ENCODE measurements around the gene NFKB1. TPM values are rescaled to one million over a fixed set of nuclear protein-coding genes. Genes with fewer than 3 reads are reported as not detected.

Gene NFKB1
- total RNA-seq, 1 experiment from 2014 or later: 35.6 TPM

- Mint-ChIP-seq H3K36me3 (ENCODE audit: insufficient read depth, unreplicated experiment) (peaks cover 11% of the 10 kb centered on the region), H3K9me3 (ENCODE audit: low read depth, unreplicated experiment) (no peaks in the 10 kb centered on the region), H3K4me1 (ENCODE audit: low read depth, unreplicated experiment) (no peaks in the 10 kb centered on the region), H3K27ac (ENCODE audit: unreplicated experiment) (no peak overlapping the region), H3K4me3 (ENCODE audit: low read depth, unreplicated experiment) (no peak overlapping the region), H3K27me3 (ENCODE audit: unreplicated experiment) (no peaks in the 10 kb centered on the region)
- CTCF ChIA-PET: no interaction called here
- no peak for DNase-seq
- BruUV-seq (replicated peaks): no TSS peak
- intact Hi-C loops (cut with micrococcal nuclease; ENCODE audit: unreplicated experiment): no loop called here
- no peak for TF ChIP-seq CTCF (IDR thresholded peaks at IDR 0.05; ENCODE audit: unreplicated experiment)
Measured at GRCh38 chr4:102598086-102598761, 97.1 kb downstream of the NFKB1 start.

- Mint-ChIP-seq H3K27ac (ENCODE audit: unreplicated experiment) (no peak overlapping the region), H3K36me3 (ENCODE audit: insufficient read depth, unreplicated experiment) (peaks cover 11% of the 10 kb centered on the region), H3K4me1 (ENCODE audit: low read depth, unreplicated experiment) (no peaks in the 10 kb centered on the region), H3K4me3 (ENCODE audit: low read depth, unreplicated experiment) (no peak overlapping the region), H3K9me3 (ENCODE audit: low read depth, unreplicated experiment) (no peaks in the 10 kb centered on the region), H3K27me3 (ENCODE audit: unreplicated experiment) (no peaks in the 10 kb centered on the region)
- DNase-seq: no peak
- no TSS peak for BruUV-seq (replicated peaks)
- CTCF ChIA-PET: no interaction called here
- TF ChIP-seq CTCF (IDR thresholded peaks at IDR 0.05; ENCODE audit: unreplicated experiment): no peak
- intact Hi-C loops (cut with micrococcal nuclease; ENCODE audit: unreplicated experiment): no loop called here
Measured at GRCh38 chr4:102598762-102599374, 97.7 kb downstream of the NFKB1 start.

GRCh38 chr4:102599455-102599854, 98.3 kb downstream of the NFKB1 start:
- Mint-ChIP-seq H3K27ac (ENCODE audit: unreplicated experiment) (no peak overlapping the region), H3K27me3 (ENCODE audit: unreplicated experiment) (no peaks in the 10 kb centered on the region), H3K36me3 (ENCODE audit: insufficient read depth, unreplicated experiment) (peaks cover 11% of the 10 kb centered on the region), H3K4me1 (ENCODE audit: low read depth, unreplicated experiment) (no peaks in the 10 kb centered on the region), H3K4me3 (ENCODE audit: low read depth, unreplicated experiment) (no peak overlapping the region), H3K9me3 (ENCODE audit: low read depth, unreplicated experiment) (no peaks in the 10 kb centered on the region)
- no TSS peak for BruUV-seq (replicated peaks)
- CTCF ChIA-PET: no interaction called here
- intact Hi-C loops (cut with micrococcal nuclease; ENCODE audit: unreplicated experiment): no loop called here
- DNase-seq: no peak
- TF ChIP-seq CTCF (IDR thresholded peaks at IDR 0.05; ENCODE audit: unreplicated experiment): no peak

- BruUV-seq (replicated peaks): no TSS peak
- intact Hi-C loops (cut with micrococcal nuclease; ENCODE audit: unreplicated experiment): no loop called here
- Mint-ChIP-seq H3K9me3 (ENCODE audit: low read depth, unreplicated experiment) (no peaks in the 10 kb centered on the region), H3K27ac (ENCODE audit: unreplicated experiment) (no peak overlapping the region), H3K36me3 (ENCODE audit: insufficient read depth, unreplicated experiment) (peaks cover 11% of the 10 kb centered on the region), H3K27me3 (ENCODE audit: unreplicated experiment) (no peaks in the 10 kb centered on the region), H3K4me1 (ENCODE audit: low read depth, unreplicated experiment) (no peaks in the 10 kb centered on the region), H3K4me3 (ENCODE audit: low read depth, unreplicated experiment) (no peak overlapping the region)
- TF ChIP-seq CTCF (IDR thresholded peaks at IDR 0.05; ENCODE audit: unreplicated experiment): no peak
- CTCF ChIA-PET: no interaction called here
- DNase-seq: no peak
Measured at GRCh38 chr4:102599886-102600285, 98.7 kb downstream of the NFKB1 start.
